ACC112 (cell line): ENCODE data around the gene SCGB1A1.

Source experiments
- H2AFZ ChIP-seq: fragments of 200-600 bp; sonication (generic); one replicate; pipeline ENCODE4 v1.6.0; 2017; ENCODE audit warnings: antibody characterized with exemption, low read length; ENCODE audit not compliant: unreplicated experiment
- H3K27ac ChIP-seq: fragments of 200-600 bp; sonication (generic); 2 replicates; pipeline ENCODE4 v1.5.1; 2014; ENCODE audit warnings: low read depth, mild to moderate bottlenecking, antibody characterized with exemption, low read length, moderate library complexity
- H3K27me3 ChIP-seq: fragments of 200-600 bp; sonication (generic); 2 replicates; pipeline ENCODE4 v1.6.1; 2014; ENCODE audit warnings: mild to moderate bottlenecking, antibody characterized with exemption, low read length, moderate library complexity, mixed read lengths; ENCODE audit not compliant: insufficient read depth
- H3K36me3 ChIP-seq: fragments of 200-600 bp; sonication (generic); 2 replicates; pipeline ENCODE4 v1.6.1; 2016; ENCODE audit warnings: mild to moderate bottlenecking, antibody characterized with exemption, low read length, moderate library complexity, mixed read lengths; ENCODE audit not compliant: insufficient read depth
- H3K4me1 ChIP-seq: fragments of 200-600 bp; sonication (generic); one replicate; pipeline ENCODE4 v1.6.1; 2016; ENCODE audit warnings: low read length, mixed read lengths; ENCODE audit not compliant: insufficient read depth, unreplicated experiment, control insufficient read depth
- H3K4me3 ChIP-seq: fragments of 200-600 bp; sonication (generic); 2 replicates; pipeline ENCODE4 v1.5.1; 2014; ENCODE audit warnings: mild to moderate bottlenecking, low read depth, low read length
- H3K79me2 ChIP-seq: fragments of 200-600 bp; sonication (generic); one replicate; pipeline ENCODE4 v1.6.0; 2016; ENCODE audit warnings: low read length; ENCODE audit not compliant: control insufficient read depth, unreplicated experiment, insufficient read depth

The SCGB1A1 gene

GRCh38 chr11:62388999-62389398, 29.8 kb upstream of the SCGB1A1 start:
- Histone ChIP-seq H3K36me3 (no peaks in the 10 kb centered on the region), H3K4me3 (no peak overlapping the region), H2AFZ (no peak overlapping the region), H3K79me2 (no peaks in the 10 kb centered on the region), H3K4me1 (no peaks in the 10 kb centered on the region), H3K27me3 (no peaks in the 10 kb centered on the region), H3K27ac (no peak overlapping the region)

- Histone ChIP-seq H3K4me1 (no peaks in the 10 kb centered on the region), H3K79me2 (no peaks in the 10 kb centered on the region), H3K27me3 (no peaks in the 10 kb centered on the region), H3K27ac (no peak overlapping the region), H3K4me3 (no peak overlapping the region), H3K36me3 (no peaks in the 10 kb centered on the region), H2AFZ (no peak overlapping the region)
Observed at GRCh38 chr11:62390237-62390636, 28.6 kb upstream of the SCGB1A1 start.

- no peaks in the 10 kb centered on the region for H3K36me3 ChIP-seq
- H3K79me2 ChIP-seq = no peaks in the 10 kb centered on the region
- no peak overlapping the region for H3K27ac ChIP-seq
- no peaks in the 10 kb centered on the region for H3K27me3 ChIP-seq
- H2AFZ ChIP-seq = no peak overlapping the region
- no peak overlapping the region for H3K4me3 ChIP-seq
- H3K4me1 ChIP-seq = no peaks in the 10 kb centered on the region
Observed at GRCh38 chr11:62390722-62391121, 28.1 kb upstream of the SCGB1A1 start.

- no peaks in the 10 kb centered on the region for H3K36me3 ChIP-seq
- no peak overlapping the region for H3K4me3 ChIP-seq
- H3K79me2 ChIP-seq = no peaks in the 10 kb centered on the region
- H3K27me3 ChIP-seq = no peaks in the 10 kb centered on the region
- no peak overlapping the region for H2AFZ ChIP-seq
- H3K4me1 ChIP-seq = no peaks in the 10 kb centered on the region
- no peak overlapping the region for H3K27ac ChIP-seq
Observed at GRCh38 chr11:62391642-62392425, 27.0 kb upstream of the SCGB1A1 start.

- Histone ChIP-seq H3K36me3 (no peaks in the 10 kb centered on the region), H3K79me2 (no peaks in the 10 kb centered on the region), H3K27ac (no peak overlapping the region), H3K4me1 (no peaks in the 10 kb centered on the region), H3K27me3 (no peaks in the 10 kb centered on the region), H2AFZ (no peak overlapping the region), H3K4me3 (no peak overlapping the region)
Observed at GRCh38 chr11:62392506-62392905, 26.3 kb upstream of the SCGB1A1 start.

- Histone ChIP-seq H2AFZ (no peak overlapping the region), H3K4me3 (no peak overlapping the region), H3K79me2 (no peaks in the 10 kb centered on the region), H3K27me3 (no peaks in the 10 kb centered on the region), H3K4me1 (peaks cover 1% of the 10 kb centered on the region), H3K27ac (no peak overlapping the region), H3K36me3 (no peaks in the 10 kb centered on the region)
Observed at GRCh38 chr11:62393061-62393611, 25.7 kb upstream of the SCGB1A1 start.

GRCh38 chr11:62393735-62394134, 25.1 kb upstream of the SCGB1A1 start:
- Histone ChIP-seq H3K27me3 (no peaks in the 10 kb centered on the region), H3K4me1 (peaks cover 7% of the 10 kb centered on the region), H3K79me2 (no peaks in the 10 kb centered on the region), H3K4me3 (no peak overlapping the region), H3K27ac (no peak overlapping the region), H2AFZ (no peak overlapping the region), H3K36me3 (no peaks in the 10 kb centered on the region)

- peak overlapping the region; percentile 78 for H3K4me3 ChIP-seq
- H3K27ac ChIP-seq = no peak overlapping the region
- no peaks in the 10 kb centered on the region for H3K27me3 ChIP-seq
- H3K4me1 ChIP-seq = peaks cover 16% of the 10 kb centered on the region
- H3K79me2 ChIP-seq = no peaks in the 10 kb centered on the region
- H2AFZ ChIP-seq = peak overlapping the region; percentile 82
- H3K36me3 ChIP-seq = no peaks in the 10 kb centered on the region
Observed at GRCh38 chr11:62394825-62395538, 23.9 kb upstream of the SCGB1A1 start.

- Histone ChIP-seq H3K27me3 (no peaks in the 10 kb centered on the region), H3K27ac (no peak overlapping the region), H3K79me2 (no peaks in the 10 kb centered on the region), H3K4me3 (no peak overlapping the region), H3K4me1 (peaks cover 23% of the 10 kb centered on the region), H2AFZ (no peak overlapping the region), H3K36me3 (no peaks in the 10 kb centered on the region)
Observed at GRCh38 chr11:62395885-62396551, 22.8 kb upstream of the SCGB1A1 start.

GRCh38 chr11:62398011-62398994, 20.5 kb upstream of the SCGB1A1 start:
- Histone ChIP-seq H3K27me3 (no peaks in the 10 kb centered on the region), H2AFZ (peak overlapping the region; percentile 59), H3K36me3 (no peaks in the 10 kb centered on the region), H3K4me1 (peaks cover 24% of the 10 kb centered on the region), H3K79me2 (no peaks in the 10 kb centered on the region), H3K27ac (no peak overlapping the region), H3K4me3 (no peak overlapping the region)
